Amygdala (tissue), 56 donors: ENCODE results near the gene CYB5RL.
"Not testable (repeated sequence)": the region's sequence is repeated elsewhere in the genome, so short reads cannot be mapped to it uniquely, and the experiment has no call there.

Source experiments
- DNase-seq, 56 donors: peaks; one replicate each; lab custom pipeline; 2025; lab: John Stamatoyannopoulos, UW

The CYB5RL gene

DNA sequence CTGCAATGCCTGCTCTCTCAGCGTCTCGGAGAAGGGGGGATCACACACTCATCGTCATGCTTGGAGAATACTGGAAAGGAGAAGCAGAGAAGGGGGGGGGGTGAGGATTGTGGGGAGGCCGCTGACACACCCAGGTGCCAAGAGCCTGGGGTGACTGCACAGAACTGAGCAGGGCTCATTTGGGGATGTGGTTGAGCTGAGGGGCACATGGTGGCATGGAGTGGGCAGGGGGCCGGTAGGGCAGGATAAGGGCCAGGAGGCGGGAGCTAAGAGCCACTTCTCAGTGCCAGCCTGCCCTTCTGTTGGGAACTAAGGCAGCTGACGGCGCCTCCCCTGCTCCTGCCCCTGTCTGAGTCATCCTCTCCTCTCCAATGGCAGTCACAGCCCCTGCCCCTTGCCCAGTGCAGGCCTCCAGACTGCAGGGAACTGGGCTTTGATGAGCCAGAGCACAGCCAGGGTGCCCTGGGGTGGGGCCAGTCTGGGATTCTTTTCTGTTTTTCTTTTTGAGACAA lies 27.3 kb upstream of the CYB5RL start:
- DNase-seq: peak in 15 of 56 donors; percentile 6 to 73 (median 23)

DNA sequence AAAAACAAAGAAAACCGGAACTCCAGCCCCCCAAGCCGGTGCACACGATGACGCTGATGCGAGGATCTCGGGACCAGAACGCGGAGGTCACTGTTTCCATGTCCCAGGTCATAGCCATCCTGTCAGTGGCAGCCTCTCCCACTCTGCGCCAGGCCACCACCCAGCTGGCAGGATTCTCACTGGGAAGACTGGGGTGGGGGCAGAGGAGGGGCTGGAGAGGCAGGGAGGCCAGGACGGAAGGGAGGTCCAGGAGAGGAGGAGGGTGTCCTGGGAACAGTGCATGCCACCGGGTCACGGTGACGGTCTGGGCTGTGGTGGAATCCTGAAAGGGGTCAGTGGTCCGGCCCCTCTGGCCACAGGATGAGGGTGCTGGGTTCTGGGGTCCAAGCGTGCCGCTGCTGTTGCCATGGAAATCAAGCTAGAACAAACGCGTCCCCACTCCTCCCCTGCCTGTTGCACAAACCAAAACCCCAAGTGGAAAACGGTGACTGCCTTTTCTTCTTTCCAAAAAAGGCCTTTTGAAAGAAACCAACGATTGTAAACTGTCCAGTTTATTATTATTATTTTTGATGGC lies 26.2 kb upstream of the CYB5RL start:
- no peak for DNase-seq

DNA sequence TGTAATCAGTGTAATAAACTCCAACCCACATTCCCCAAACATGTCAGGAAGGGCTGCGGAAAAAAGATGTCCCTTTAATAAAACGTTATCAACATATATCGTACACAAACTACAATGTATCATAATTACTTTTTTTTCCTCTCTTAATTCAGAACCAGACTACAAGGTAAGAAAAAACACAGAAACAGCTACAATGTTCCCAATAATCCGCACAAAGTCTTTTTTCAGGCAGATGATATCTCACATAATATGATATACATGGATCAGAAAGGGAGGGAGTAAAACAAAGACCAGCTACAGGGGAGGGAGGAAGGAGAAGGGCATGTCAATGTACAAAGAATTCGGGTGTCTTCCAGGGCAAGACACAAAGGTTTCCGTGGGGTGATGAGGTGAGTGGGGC lies 25.5 kb upstream of the CYB5RL start:
- DNase-seq: no peak

DNA sequence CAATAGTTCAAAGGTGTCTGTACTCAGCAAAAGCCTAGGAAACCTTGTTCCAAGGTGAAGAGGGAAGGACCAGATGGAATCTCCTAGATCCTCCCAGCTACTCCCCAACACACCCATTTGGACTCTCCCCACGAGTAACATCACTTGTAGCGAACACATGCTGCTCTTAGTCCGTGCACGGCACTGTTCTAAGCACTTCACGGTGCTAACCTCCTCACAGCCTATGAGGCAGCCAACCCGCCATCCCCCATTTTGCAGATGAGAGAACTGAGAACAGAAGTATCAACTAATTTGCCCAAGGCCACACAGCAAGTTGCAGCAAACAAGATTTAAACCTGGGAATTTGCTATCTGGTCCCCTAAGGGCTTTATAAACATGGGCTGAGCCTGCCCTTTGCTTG lies 24.4 kb upstream of the CYB5RL start:
- DNase-seq: no peak

DNA sequence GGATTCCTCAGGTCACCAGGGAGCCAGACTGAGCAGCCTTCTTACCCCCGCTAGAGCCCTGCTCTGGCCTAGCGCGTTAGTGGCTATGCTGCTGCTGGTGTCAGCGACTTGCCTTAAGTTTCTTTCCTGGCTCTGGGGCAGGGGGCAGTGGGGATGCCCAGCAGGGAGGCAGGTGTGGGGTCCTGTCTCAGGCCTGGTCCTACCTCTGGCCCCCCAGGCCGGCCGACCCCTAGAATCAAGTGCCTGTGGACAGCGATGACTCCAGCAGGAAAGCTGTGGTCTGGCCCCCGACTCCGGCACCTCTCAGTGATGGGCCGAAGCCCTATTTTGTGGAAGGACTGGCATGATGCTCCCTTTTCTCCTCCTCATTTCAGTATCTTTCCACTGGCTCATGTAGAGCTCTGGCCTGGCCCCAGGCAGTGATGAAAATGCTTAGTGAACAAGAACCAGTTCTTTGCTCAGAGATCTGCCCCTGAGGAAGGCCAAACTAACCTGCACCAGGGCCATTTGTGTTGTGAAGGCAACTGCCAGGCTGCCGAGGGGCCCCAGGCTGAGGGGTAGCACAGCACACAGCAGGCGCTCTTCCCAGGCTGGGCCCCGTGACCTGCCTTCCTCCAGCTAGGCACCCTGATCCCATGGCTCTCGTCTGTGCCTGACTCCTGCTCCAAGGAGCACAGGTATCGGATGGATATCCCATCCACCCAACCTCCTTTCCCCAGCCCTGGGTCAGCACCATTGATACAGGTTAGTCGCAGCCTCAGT lies 23.8 kb upstream of the CYB5RL start:
- no peak for DNase-seq

DNA sequence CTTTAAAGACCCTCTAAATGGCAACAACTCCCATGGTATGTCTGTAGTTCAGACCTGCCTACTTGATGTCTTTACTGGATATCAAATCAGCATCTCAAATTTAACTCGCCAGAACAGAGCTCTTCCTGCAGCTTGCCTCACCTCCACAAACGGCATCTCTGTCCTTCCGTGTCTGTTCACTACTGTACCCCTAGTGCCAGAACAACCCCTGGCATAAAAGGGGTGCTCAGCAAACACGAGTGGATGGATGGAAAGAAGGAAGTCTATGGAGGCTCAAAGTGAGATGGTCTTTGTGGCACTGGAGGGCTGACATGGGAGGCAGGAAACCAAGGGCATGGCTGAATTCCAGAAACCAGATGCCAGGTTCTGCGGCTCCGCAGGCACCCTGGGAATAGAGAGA lies 22.9 kb upstream of the CYB5RL start:
- DNase-seq: no peak

DNA sequence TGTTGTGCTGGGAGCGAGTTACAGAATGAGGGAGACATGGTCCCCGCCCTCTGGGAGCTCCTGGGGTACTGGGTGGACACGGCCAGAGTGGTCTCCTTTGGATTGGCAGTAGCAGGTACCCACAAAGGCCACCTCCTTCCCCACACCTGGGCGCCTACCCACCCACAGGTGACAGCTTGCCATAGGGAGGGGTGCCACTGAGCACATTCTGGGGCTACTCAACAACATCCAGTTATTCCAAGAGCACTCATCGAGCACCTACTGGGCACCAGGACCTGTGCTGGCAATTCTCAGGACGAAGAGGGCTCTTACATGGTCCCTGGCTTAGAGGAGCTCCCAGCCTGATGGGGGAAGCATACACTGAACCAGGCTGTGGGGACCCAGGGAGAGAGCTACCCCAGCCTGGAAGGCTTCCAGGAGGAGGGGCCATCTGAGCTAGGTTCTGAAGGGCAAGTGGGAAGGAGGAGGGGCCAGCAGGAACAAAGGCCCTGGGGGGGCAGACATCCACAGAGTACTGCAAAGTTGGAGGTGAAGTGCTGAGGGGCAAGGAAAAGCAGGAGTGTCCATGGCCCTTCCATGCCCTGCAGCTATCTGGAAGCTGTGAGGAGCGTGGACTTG lies 22.1 kb upstream of the CYB5RL start:
- no peak for DNase-seq

DNA sequence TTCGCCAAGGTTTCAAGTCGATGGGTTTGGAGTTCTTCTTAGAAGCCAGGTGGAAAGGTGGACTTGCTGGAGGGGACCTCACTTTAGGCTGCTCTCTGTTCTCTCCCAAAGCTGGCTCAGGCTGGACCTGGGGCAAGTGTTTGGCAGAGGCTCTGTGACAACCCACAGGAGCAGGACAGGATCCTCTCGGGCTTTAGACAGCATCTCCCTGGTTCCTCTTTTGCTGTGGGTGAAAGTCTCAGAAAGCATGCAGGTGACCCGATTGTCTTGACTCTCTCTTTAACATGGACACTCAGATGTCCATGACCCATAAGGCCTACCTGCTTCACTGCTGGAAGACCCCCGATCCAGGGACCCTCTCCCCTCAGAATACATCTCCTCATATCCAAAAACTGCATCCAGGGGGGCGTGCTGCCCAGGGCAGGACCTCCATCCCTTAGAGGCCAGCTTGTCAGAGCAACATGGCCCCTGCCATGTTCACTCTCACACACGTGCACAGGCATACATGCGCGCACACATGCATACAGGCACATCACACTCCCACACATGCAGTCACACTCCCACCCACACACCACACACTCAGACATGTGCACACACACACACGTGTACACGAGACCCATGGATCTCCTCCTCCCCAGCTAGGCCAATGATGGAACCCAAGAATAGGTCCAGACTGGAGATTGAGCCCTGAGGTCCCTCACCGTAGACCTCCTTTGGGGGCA lies 21.4 kb upstream of the CYB5RL start:
- DNase-seq: no peak

DNA sequence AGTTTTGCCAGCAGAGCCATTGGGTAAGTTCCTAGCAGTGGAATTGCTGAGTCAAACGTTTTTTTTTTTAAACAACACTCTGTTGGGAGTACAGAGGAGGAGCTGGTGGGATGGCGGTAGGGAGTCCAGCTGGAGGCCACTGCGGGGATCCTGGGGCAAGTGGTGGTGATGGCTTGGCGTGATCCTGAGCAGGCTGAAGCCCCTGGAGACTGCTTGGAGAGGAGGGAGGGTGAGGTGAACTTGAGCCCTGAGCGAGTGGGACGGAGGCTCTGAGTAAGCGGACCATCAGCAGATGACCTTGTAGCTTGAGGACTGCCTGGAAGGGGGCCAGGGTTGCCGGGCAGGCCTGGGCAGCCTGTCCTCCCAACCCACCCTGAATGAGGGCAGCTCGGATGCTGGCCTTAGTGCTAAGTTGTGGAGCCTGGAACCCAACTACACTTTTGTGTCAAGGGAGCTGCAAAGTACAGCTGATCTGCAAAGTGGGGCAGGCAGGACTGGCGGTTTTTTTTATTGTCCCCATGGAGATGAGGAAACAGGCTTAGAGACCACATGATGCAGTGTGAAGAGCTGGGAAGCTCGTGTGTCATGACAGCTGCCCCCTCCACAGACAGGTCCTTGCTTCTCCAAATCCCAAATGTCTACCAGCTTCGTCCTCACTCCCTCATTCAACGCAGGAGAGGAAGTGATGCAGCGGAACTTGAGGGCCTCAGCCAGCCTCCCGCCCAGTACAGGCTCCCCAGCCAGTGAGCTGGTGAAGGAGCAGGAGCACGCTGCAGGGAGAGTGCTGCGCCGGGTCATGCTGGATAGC lies 20.4 kb upstream of the CYB5RL start:
- peak in 35 of 56 donors; percentile 5 to 67 (median 38) for DNase-seq

DNA sequence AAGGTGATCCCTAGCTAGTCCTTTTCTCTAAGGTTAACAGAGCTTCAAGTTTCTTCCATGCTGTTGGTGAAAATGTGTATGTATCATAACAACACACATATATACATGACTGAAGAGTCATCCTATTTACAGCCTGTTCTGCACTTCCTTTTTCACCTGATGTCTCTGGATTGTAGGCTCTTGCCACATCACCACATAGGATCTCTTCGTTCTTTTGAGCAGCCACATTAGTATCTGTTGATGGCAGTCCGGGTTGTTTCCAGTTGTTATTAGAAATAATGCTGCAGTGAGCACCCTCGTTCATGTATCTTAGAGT lies 19.8 kb upstream of the CYB5RL start:
- no peak for DNase-seq

DNA sequence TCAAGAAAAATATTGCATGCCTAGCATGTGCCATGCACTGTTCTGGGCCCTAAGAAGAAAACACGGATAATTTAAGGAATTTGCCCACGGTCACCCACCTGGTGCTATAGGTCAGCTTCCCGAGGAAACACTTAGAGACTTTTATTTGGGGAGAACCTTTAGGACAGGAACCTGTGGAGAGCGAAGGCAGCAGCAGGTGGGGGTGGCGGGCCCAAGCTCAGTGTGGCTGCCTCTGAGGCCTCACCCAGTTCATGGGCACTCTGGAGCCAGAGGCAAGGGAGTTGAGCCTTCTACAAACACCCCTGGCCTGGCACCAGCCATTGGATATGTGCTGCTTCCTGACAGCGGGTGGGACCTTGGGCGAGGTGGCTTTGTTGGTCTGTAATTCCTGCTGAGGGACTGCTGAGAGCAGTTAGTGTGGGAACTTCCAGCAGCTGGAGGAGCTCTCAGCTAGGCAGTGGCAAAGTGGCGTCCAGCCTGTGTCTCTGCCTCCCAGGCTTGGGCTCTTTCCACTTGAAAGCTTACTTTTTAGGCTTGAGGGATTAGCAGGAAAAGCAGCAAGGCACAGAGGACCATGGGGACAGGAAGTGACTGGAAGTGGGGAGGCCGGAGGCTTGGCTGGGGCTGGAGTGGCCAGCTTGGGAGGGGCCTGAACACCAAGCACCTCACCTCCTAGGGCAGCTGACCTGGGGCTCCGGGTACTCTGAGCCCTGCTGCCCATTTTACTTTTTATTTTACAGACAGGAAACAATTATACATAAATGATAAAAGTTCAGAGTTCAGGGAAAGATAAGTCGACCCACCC lies 19.3 kb upstream of the CYB5RL start:
- peak in 4 of 56 donors; percentile 20 to 41 (median 24) for DNase-seq

DNA sequence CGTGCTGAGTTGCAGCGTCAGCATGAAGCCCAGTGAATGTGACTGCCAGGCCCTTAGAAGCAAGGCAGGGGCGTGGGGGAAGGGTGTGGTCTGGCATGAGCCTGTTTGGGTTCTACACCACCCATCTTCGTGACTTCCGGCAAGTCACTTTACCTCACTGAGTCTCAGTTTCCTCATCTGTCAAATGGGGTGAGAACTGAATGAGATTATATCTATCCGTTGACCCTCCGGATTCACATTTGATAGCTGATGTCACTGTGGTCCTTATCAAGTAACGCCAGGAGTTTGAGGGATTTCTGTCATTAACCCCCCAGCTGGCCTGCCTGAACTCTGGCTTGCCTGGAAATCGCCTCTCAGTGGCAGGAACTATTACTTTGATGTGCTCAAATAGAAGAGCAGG lies 15.7 kb upstream of the CYB5RL start:
- DNase-seq: no peak

DNA sequence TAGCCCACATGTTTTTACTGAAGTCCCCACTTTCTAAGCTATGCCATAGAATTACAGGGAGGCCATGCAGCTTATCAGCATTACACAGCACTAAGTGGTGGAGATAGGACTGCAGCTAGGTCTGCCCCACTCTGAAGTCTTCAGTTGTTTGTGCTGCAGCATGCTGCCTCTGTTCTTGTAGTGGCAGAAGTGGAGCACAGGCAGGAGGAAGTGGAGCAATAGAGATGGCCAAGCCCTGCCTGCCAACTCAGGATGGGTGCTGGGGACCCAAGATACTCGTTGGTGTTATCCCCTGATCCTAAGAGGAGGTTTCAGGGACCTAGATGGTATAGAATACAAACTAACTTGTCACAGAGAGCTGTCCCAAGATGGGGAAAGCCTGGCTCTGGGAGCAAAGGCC lies 13.0 kb upstream of the CYB5RL start:
- DNase-seq: no peak

DNA sequence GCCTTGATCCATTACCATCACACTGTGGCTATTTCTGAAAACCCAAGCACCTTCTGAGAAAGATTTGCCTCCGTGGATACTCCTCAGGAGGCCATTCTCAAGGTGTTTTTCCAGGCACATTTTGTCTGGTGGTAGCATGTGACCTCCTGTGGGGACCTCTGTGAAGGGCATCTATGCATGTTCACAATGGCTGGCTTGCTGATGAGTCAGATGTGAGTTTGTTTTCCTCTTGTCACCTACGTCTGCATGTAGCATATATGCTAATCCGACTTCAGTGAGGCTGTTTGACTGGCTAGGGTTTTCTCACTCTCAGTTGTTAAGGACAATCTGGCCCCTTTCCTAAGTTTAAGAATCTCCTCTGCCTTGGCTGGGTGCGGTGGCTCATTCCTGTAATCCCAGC lies 8.1 kb upstream of the CYB5RL start:
- DNase-seq: not testable (repeated sequence)

DNA sequence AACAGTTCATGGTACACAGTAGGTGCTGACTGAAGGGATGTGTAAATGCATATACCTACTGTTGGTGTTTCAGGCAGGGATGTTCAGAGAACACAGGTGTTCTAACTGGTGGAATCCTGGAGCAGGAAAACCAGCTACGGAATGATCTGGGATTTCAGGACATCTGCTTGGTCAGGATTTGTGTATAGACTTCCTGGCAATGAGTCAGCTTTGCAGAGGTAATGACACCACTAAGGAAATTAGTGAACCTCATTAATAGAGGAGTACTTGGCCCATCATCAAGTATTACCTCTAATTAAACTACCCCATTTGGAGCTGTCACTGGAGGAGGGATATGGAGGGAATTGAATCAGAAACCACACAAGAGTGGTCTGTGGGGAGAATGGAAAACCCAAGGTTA lies 7.5 kb upstream of the CYB5RL start:
- no peak for DNase-seq

DNA sequence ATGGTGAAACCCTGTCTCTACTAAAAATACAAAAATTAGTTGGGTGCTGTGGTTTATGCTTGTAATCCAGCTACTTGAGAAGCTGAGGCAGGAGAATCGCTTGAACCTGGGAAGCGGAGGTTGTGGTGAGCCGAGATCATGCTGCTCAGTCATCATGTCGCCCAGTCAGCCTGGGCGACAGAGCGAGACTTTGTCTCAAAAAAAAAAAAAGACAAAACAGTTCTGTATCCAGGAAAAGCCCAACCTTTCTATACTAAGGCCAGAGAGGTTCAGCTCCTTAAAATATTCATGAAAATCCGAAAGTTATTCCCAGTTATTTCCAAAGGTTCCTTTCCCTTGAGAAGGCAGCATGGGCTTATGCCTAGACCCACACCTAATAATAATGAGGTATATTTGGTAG lies 4.4 kb upstream of the CYB5RL start:
- no peak for DNase-seq

DNA sequence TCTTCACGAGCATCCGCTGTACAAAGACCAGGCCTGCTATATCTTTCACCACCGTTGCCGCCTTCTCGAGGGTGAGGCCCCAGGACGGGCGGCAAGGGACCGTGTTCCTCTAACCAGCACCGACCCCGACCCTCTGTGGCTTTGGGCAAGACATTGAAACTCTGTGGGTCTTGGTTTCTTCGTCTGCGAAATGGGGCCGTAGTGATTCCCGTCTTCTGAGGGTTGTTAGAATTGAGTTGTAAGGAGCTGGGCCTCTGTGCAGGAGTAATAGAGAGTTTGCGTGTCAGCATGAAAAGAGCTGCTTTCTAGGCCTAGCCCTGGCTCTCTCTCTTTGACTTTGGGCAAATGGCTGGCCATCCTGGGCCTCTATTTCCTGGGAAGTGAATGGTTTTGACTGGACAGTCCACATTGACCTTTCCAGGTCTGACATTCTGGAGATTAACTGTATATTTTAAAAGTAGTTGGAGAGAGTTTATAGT lies 728 bp upstream of the CYB5RL start:
- DNase-seq: peak in 1 of 56 donors; percentile 25

DNA sequence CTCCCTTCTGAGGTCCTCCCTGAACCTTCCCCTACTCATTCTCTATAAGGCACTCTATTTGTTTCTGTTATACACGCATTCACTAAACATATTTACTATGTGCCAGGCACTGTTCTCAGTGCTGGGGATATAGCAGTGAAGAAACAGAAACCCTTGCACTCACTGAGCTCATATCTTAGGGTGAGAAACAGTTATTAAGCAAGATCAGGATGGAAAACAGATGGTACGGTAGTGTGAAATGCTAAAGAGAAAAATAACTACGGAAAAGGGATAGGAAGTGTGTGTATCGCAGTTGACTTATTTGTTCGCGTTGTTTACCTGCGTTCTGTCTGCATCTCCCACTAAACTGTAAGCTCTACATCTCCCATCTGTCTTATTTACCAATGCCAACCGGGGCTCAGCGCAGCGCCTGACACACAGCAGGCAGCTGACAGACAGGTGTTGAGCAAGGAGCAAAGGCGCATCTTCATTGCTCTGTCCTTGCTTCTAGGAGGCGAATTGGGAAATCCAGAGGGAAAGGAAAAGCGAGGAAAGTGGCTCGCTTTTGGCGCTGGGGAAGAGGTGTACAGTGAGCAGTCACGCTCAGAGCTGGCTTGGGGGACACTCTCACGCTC lies 572 bp downstream of the CYB5RL start:
- DNase-seq: peak in 1 of 56 donors; percentile 56

DNA sequence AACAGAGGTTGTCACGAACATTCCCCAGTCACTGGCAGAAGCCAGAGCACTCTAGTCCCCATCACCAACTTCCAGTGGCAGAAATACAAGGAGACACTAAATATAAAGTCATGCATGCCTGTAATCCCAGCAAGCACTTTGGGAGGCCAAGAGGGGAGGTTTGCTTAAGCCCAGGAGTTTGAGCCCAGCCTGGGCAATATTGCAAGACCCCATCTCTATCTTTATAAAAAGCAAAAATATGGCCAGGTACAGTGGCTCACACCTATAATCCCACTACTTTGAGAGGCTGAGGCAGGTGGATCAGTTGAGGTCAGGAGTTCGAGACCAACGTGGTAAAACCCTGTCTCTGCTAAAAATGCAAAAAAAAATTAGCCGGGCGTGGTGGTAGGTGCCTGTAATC lies 6.4 kb downstream of the CYB5RL start:
- DNase-seq: no peak
